SK-MEL-5 (cell line): ENCODE results near the gene CRACR2A. TPM values are rescaled to one million over a fixed set of nuclear protein-coding genes. Genes with fewer than 3 reads are reported as not detected.

ENCODE experiments used
- DNase-seq: peaks from one replicate; pipeline ENCODE4 v3.0.0-alpha.2; 2016; ENCODE audit warnings: low read depth, low spot score
- in situ Hi-C: cut with HindIII; loops from 2 replicates; pipeline ENCODE4 v1.10.0; 2016; ENCODE audit warnings: low sequenced_read_pairs, high pct_unique_total_duplicates, low pct_unique_long_range_greater_than_20kb
- small RNA-seq, 2 experiments: library from RNA; depleted of rRNA; stranded (forward); fragments of <200 nt; gene quantifications; one replicate each; pipeline ENCODE3, GENCODE V24; 2014
- total RNA-seq: library from RNA; depleted of rRNA; stranded (reverse); fragments of >200 nt; shearing (Covaris generic); gene quantifications from 2 replicates; pipeline ENCODE4 v1.2.3, GENCODE V29; 2014; rRNA removed

CRACR2A gene
- total RNA-seq, 1 experiment from 2014 or later: 9.2 TPM

- in situ Hi-C loops: no loop called here
- no peak for DNase-seq
Measured at GRCh38 chr12:3574986-3575385, 177.9 kb downstream of the CRACR2A start.

DNA sequence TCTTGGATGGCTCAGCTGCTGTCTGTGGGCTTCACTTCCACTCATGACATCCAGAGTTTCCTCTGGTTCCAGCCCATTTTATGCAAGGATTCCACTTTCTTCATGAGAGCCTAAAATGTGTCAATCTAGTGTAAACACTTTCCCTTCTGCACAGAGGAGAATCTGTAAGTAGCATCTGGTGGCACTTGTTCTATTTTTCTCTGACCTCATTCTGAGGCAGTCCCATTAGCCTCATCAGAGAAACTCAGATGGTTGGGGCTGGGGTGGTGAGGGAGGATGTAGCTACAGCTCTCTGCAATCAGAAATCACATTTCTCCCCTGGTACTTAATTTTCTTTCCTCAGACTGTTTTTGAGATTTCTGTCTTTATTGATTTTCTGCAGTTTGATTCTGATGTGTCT is 180.3 kb downstream of the CRACR2A start:
- no peak for DNase-seq
- in situ Hi-C loops: no loop called here

DNA sequence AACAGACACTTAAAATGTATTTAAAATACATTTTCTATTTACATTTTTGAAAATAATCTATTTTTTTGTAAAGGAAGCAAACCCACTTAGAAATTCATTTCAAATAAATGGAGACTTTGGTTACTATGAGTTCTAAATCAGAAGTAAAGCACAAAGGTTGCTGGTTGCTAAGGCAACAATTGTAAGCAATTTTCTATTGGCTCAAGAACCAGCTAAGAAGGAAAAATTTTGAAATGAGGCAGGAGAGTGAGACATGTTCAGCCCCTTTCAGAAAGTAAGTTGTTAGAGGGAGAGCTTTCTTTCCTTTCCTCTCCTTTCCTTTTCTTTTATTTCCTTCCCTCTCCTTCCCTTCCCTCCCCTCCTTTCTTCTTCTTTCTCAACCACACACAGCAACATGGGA is 181.2 kb downstream of the CRACR2A start:
- DNase-seq: no peak
- in situ Hi-C loops: no loop called here

- in situ Hi-C loops: no loop called here
Measured at GRCh38 chr12:3571323-3571722, 181.6 kb downstream of the CRACR2A start.

GRCh38 chr12:3568695-3569094 is 184.2 kb downstream of the CRACR2A start:
- in situ Hi-C loops: no loop called here
- no peak for DNase-seq

More at GRCh38 chr12:3571323-3571722, 181.6 kb downstream of the CRACR2A start:
- no peak for DNase-seq

- DNase-seq: no peak
- in situ Hi-C loops: no loop called here
Measured at GRCh38 chr12:3565985-3566384, 186.9 kb downstream of the CRACR2A start.

Small RNAs within 50 kb of the gene (small RNA-seq; reads per million reads assigned to genes)
- gene RNU6-174P: 0 reads per million in 2 experiments

Other genes starting within 250 kb of the CRACR2A start
- gene PARP11, start 120.3 kb upstream of the CRACR2A start, total RNA-seq: 4.4 and 6.5 TPM in 2 replicates